Psoas muscle (tissue), 8 donors: ENCODE data around the gene SH3PXD2B. TPM values are rescaled to one million over a fixed set of nuclear protein-coding genes. Genes with fewer than 3 reads are reported as not detected.
A peak's percentile ranks its signal among the peaks of the same experiment; 100 is the strongest.
"Not testable (repeated sequence)": the region's sequence is repeated elsewhere in the genome, so short reads cannot be mapped to it uniquely, and the experiment has no call there.

Source experiments
- ATAC-seq, 4 donors: fragments of 200-7000 bp; cut with Tn5 transposase; one replicate each; pipeline ENCODE4 v1.9.1; 2020; ENCODE audit warnings: moderate library complexity in 3 of 4, mild to moderate bottlenecking in 2 of 4
- DNase-seq, 2 donors: peaks; one replicate each; pipeline ENCODE4 v3.0.0-alpha.2; 2020
- H3K27ac ChIP-seq: fragments of 200-600 bp; one replicate; pipeline ENCODE4 v1.8.0; 2022
- H3K27me3 ChIP-seq, 3 donors: fragments of 200-600 bp in 1 of 3; one replicate each; pipeline versions ENCODE4 v1.6.1 to v1.8.0; 2013 to 2022; ENCODE audit warnings: low read length in 2 of 3, mild to moderate bottlenecking in 2 of 3, moderate library complexity in 1 of 3; ENCODE audit not compliant: insufficient read depth in 3 of 3
- H3K36me3 ChIP-seq, 2 donors: fragments of 200-600 bp in 1 of 2; one replicate each; pipeline versions ENCODE4 v1.6.1 to v1.8.0; 2013 to 2022; ENCODE audit warnings: low read depth in 1 of 2, mild to moderate bottlenecking in 1 of 2, moderate library complexity in 1 of 2; ENCODE audit not compliant: insufficient read depth in 1 of 2
- H3K4me1 ChIP-seq: fragments of 200-600 bp; one replicate; pipeline ENCODE4 v1.8.0; 2022
- H3K4me3 ChIP-seq: fragments of 200-600 bp; one replicate; pipeline ENCODE4 v1.8.0; 2022; ENCODE audit warnings: mild to moderate bottlenecking
- H3K9me3 ChIP-seq: fragments of 200-600 bp; one replicate; pipeline ENCODE4 v1.8.0; 2022
- CTCF ChIP-seq: fragments of 200-600 bp; IDR thresholded peaks from one replicate; pipeline ENCODE4 v1.8.0; 2022; ENCODE audit warnings: antibody characterized with exemption
- WGBS, 3 donors: extraction: QIAGEN DNeasy Blood & Tissue Kit; methylation state at CpG; one replicate each; pipeline versions ENCODE4 v1.1.6 to v1.1.7; 2013; 5-methylcytosine and 5-hydroxymethylcytosine counted together
- intact Hi-C, 2 donors: fragments of 100-400 bp; cut with DNase I; formaldehyde crosslinking; loops; one replicate each; pipeline versions ENCODE4 v1.11.0 to v1.14.2; 2022
- polyA plus RNA-seq, 3 donors: library from polyadenylated mRNA; stranded (reverse); fragments of 200-250 nt; gene quantifications; one replicate each; pipeline ENCODE4 v1.2.3, GENCODE V29; 2013
- total RNA-seq, 4 donors: library from RNA; stranded (reverse); fragmentation: NEBNext Ultra II Directional in 2 of 4; extraction: Animal tissue kit (Norgen Biotek cat#: 25700) in 2 of 4; gene quantifications; one replicate each; pipeline versions ENCODE4 v1.2.1 to v1.2.4, GENCODE V29; 2021 to 2023
- donor health status: healthy with polysubstance abuse.
- donor health status: DM: no; HTN: no; CAD: no; lungs with moderate emphysema.
- donor health status: Bipolar disorder and iron deficiency.
- donor health status: healthy.
- donor health status: DM: yes; HTN: yes; CAD: no.
- donor health status: DM: no; HTN: no; CAD: no.
- donor health status: DM: no; HTN: no; CAD: no.
- donor health status: DM: yes; HTN: yes; CAD: no.

SH3PXD2B gene
- total and polyA plus RNA-seq, 7 donors: 0.58 to 5.3 (median 2.5) TPM

DNA sequence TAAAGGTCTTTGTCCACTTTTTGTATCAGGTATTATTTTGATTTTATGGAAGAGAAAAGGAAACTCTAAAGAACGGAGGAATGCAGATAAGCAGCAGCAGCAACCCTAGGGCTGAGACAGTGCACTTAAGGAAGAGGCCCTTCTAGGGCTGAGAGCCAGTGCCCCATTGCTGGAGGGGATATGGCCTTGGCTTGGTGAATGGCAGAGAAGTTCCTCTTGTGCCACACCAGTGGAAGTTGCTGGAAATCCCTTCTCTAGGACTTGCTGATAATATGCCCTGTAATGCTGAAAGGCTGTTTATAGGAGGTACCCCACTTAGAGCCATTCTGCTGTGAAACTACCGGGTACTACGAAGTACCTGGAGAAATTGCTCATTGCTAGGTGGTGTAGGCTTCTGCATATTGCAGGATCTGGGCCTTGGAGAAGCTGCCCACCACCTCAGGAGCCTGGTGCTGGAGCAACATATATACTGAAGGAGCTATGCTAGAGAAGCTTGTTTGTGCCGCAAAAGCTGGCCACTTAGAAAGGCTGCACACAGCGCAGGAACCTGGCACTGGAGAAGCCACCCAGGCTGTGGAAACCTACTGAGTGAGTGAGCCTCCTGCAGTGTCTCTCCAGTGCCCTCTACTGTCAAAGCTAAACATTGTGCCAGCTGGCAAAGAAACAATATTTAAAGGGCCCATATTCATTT is 161.1 kb downstream of the SH3PXD2B start:
- Histone ChIP-seq H3K36me3 (no peaks in the 10 kb centered on the region), H3K27me3 (no peaks in the 10 kb centered on the region), H3K4me3 (no peak overlapping the region), H3K4me1 (no peaks in the 10 kb centered on the region), H3K9me3 (no peaks in the 10 kb centered on the region), H3K27ac (no peak overlapping the region)
- DNase-seq (peak; percentile 60 to 71), ATAC-seq (peak; percentile 95 to 100 (median 99))
- peak; percentile 81 for TF ChIP-seq CTCF
- intact Hi-C loops: loop anchor here (2.0 to 10.0 kb wide), 2 partner anchors 68 to 186 kb away; no protein-coding TSS in a partner anchor
- 47 to 59% (median 50%) methylated on average over 5 of the region's 5 CpGs for WGBS, 3 donors

GRCh38 chr5:172291837-172292236 is 162.5 kb downstream of the SH3PXD2B start:
- H3K4me3 ChIP-seq, H3K36me3 ChIP-seq, H3K27ac ChIP-seq, H3K27me3 ChIP-seq, DNase-seq, H3K4me1 ChIP-seq, ATAC-seq, H3K9me3 ChIP-seq: not testable (repeated sequence)
- intact Hi-C loops: loop anchor here (2.0 to 10.0 kb wide), 2 partner anchors 67 to 185 kb away; no protein-coding TSS in a partner anchor
- WGBS, 3 donors: 86 to 91% (median 88%) methylated on average over 5 of the region's 5 CpGs

DNA sequence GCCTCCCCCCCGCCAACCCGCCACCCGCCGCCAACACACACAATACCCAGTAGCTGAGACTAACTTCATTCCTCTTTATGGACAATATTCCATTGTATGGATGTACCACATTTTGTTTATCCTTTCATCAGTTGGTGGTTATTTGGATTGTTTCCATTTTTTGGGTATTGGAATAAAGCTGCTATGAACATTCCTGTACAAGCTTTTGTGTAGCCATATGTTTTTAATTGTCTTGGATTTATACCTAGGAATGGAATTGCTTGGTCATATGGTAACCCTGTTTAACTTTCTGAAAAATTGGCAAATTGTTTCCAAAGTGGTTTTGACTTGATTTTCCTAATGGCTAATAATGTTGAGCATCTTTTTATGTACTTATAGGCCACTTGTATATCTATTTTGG is 165.9 kb downstream of the SH3PXD2B start:
- WGBS, 3 donors: 92 to 97% (median 95%) methylated on average over 4 of the region's 4 CpGs
- H3K4me1 ChIP-seq: no peaks in the 10 kb centered on the region
- no peak for TF ChIP-seq CTCF
- DNase-seq (no peak), ATAC-seq (no peak)
- intact Hi-C loops: no loop called here
- no peak overlapping the region for H3K27ac ChIP-seq
- H3K4me3 ChIP-seq: no peak overlapping the region
- H3K9me3 ChIP-seq: no peaks in the 10 kb centered on the region
- no peaks in the 10 kb centered on the region for H3K36me3 ChIP-seq
- no peaks in the 10 kb centered on the region for H3K27me3 ChIP-seq

DNA sequence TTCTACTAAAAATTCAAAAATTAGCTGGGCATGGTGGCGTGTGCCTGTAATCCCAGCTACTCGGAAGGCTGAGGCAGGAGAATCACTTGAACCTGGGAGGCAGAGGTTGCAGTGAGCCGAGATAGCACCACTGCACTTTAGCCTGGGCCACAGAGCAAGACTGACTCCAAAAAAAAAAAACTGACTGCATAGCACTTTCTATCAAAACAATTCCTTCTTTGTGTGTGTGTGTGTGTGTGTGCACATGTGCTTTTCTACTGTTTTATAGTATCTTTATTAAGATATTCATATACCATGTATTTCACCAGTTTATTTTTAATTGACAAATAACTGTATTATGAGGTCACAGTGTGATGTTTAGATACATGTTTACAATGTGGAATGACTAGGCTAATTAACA is 167.2 kb downstream of the SH3PXD2B start:
- ATAC-seq, DNase-seq, intact Hi-C loops, H3K27ac ChIP-seq, H3K4me3 ChIP-seq, H3K9me3 ChIP-seq, H3K4me1 ChIP-seq, H3K27me3 ChIP-seq, H3K36me3 ChIP-seq: not testable (repeated sequence)
- 87 to 96% (median 96%) methylated on average over 3 of the region's 3 CpGs for WGBS, 3 donors

DNA sequence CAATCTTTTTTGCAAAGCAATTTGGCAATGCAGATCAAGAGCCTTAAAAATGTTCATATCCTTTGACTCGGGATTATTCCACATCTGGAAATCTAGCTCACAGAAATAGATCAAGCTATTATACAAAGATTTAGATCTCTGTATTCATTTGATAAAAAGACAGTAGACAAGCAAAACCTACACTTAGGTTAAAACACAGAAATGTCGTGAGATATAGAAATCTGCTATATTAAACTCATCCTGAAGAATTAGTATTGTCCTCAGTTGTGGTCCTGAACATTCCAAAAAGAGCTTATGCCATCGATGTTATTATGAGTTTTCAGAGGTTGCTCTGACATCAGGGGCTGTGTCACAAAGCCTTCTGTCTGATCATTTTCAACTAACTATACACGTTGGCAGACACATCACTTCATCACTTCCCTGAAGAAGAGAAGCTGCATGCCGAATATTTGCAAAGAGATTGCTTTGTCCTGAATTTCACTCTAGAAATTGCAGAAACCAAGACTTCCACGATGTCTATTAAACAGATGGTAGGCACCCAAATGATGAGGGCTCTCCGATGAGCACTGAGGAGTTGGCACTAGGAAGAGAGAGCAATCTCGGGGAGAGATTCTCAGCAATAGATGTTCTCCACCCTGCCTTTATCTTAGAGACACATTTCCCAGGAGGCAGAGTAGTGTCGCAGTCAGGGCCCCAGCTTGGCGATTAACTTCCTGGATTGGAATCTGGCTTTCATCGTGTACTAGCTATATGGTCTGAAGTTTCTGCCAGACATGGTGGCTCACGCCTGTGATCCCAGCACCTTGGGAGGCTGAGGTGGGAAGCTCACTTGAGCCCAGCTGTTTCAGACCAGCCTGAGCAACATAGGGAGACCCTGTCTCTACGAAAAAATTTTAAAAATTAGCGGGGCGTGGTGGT is 168.8 kb downstream of the SH3PXD2B start:
- peak overlapping the region; percentile 94 for H3K4me3 ChIP-seq
- WGBS, 3 donors: 60 to 68% (median 66%) methylated on average over 15 of the region's 15 CpGs
- intact Hi-C loops: no loop called here

More for the DNA sequence above, 168.8 kb downstream of the SH3PXD2B start:
- Histone ChIP-seq H3K27ac (no peak overlapping the region), H3K4me1 (peaks cover 14% of the 10 kb centered on the region), H3K36me3 (no peaks in the 10 kb centered on the region), H3K9me3 (no peaks in the 10 kb centered on the region), H3K27me3 (no peaks in the 10 kb centered on the region)
- TF ChIP-seq CTCF: no peak
- DNase-seq: no peak
- ATAC-seq: no peak
